Embryonic facial prominence (tissue), 1 donor: ENCODE measurements around the gene ZNF608.

ENCODE experiments used
- DNase-seq: peaks from one replicate; pipeline ENCODE4 v3.0.0-alpha.2; 2016; ENCODE audit errors: extremely low spot score

Gene ZNF608

GRCh38 chr5:124745928-124746915 is at the start of gene ZNF608:
ZNF608 (minus strand) TSS chr5:124746639; CDS start chr5:124744989, 1,650 bp downstream.
- DNase-seq: peak; percentile 80

- DNase-seq: no peak
These were observed 49.4 kb upstream of the ZNF608 start for GRCh38 chr5:124795829-124796228.

GRCh38 chr5:124790895-124791732 is 44.7 kb upstream of the ZNF608 start:
- DNase-seq: no peak

- DNase-seq: no peak
These were observed 44.0 kb upstream of the ZNF608 start for GRCh38 chr5:124790301-124790894.

GRCh38 chr5:124789104-124789605 is 42.7 kb upstream of the ZNF608 start:
- no peak for DNase-seq

GRCh38 chr5:124783794-124784193 is 37.4 kb upstream of the ZNF608 start:
- no peak for DNase-seq

GRCh38 chr5:124783285-124783684 is 36.8 kb upstream of the ZNF608 start:
- DNase-seq: no peak

- DNase-seq: no peak
These were observed 35.8 kb upstream of the ZNF608 start for GRCh38 chr5:124782262-124782661.

- DNase-seq: no peak
These were observed 33.6 kb upstream of the ZNF608 start for GRCh38 chr5:124780011-124780410.

GRCh38 chr5:124773315-124774311 is 27.2 kb upstream of the ZNF608 start:
- peak; percentile 65 for DNase-seq

- no peak for DNase-seq
These were observed 26.2 kb upstream of the ZNF608 start for GRCh38 chr5:124772457-124773200.

- no peak for DNase-seq
These were observed 25.3 kb upstream of the ZNF608 start for GRCh38 chr5:124771761-124772160.

- no peak for DNase-seq
These were observed 18.7 kb upstream of the ZNF608 start for GRCh38 chr5:124764992-124765611.

- no peak for DNase-seq
These were observed 18.1 kb upstream of the ZNF608 start for GRCh38 chr5:124764585-124764984.

- DNase-seq: no peak
These were observed 14.6 kb upstream of the ZNF608 start for GRCh38 chr5:124761010-124761409.

GRCh38 chr5:124760608-124761007 is 14.2 kb upstream of the ZNF608 start:
- no peak for DNase-seq

GRCh38 chr5:124755565-124755964 is 9.1 kb upstream of the ZNF608 start:
- no peak for DNase-seq

- DNase-seq: no peak
These were observed 8.6 kb upstream of the ZNF608 start for GRCh38 chr5:124755041-124755440.

- DNase-seq: no peak
These were observed 7.9 kb upstream of the ZNF608 start for GRCh38 chr5:124754206-124754927.
